Embryonic facial prominence (tissue), 1 donor: ENCODE results near the gene JUND.

Source experiments
- DNase-seq: peaks from one replicate; pipeline ENCODE4 v3.0.0-alpha.2; 2016; ENCODE audit errors: extremely low spot score

JUND gene

GRCh38 chr19:18239303-18239702 is 42.1 kb downstream of the JUND start:
- no peak for DNase-seq

- no peak for DNase-seq
Observed at GRCh38 chr19:18234194-18234593, 47.2 kb downstream of the JUND start.

- no peak for DNase-seq
Observed at GRCh38 chr19:18233224-18233825, 48.1 kb downstream of the JUND start.

GRCh38 chr19:18232540-18233223 is 48.7 kb downstream of the JUND start:
- DNase-seq, result no peak

- no peak for DNase-seq
Observed at GRCh38 chr19:18231775-18232174, 49.6 kb downstream of the JUND start.

GRCh38 chr19:18230941-18231734 is 50.3 kb downstream of the JUND start:
- no peak for DNase-seq

- no peak for DNase-seq
Observed at GRCh38 chr19:18229915-18230314, 51.5 kb downstream of the JUND start.
